ENCODE data around the gene SAMD8.
"Not testable (repeated sequence)": the region's sequence is repeated elsewhere in the genome, so short reads cannot be mapped to it uniquely, and the experiment has no call there.

Gene SAMD8

GRCh38 chr10:75203046-75203620 is 91.7 kb downstream of the SAMD8 start:
- H2AFZ ChIP-seq (ENCODE audit: low read depth, low read length); H3K9me3 ChIP-seq (ENCODE audit: low read length); H3K27me3 ChIP-seq (ENCODE audit: insufficient read depth, low read length); H3K4me1 ChIP-seq (ENCODE audit: insufficient read depth, low read length); H3K4me3 ChIP-seq (ENCODE audit: low read length); H3K36me3 ChIP-seq (ENCODE audit: insufficient read depth, low read length): not testable (repeated sequence)

- no peak overlapping the region for H2AFZ ChIP-seq (ENCODE audit: low read depth, low read length)
- no peak overlapping the region for H3K4me3 ChIP-seq (ENCODE audit: low read length)
- no peaks in the 10 kb centered on the region for H3K36me3 ChIP-seq (ENCODE audit: insufficient read depth, low read length)
- no peaks in the 10 kb centered on the region for H3K27me3 ChIP-seq (ENCODE audit: insufficient read depth, low read length)
- H3K9me3 ChIP-seq (ENCODE audit: low read length): no peaks in the 10 kb centered on the region
- H3K4me1 ChIP-seq (ENCODE audit: insufficient read depth, low read length): no peaks in the 10 kb centered on the region
These were observed 92.3 kb downstream of the SAMD8 start for GRCh38 chr10:75203724-75204123.

GRCh38 chr10:75205908-75206307 is 94.5 kb downstream of the SAMD8 start:
- no peaks in the 10 kb centered on the region for H3K27me3 ChIP-seq (ENCODE audit: insufficient read depth, low read length)
- no peaks in the 10 kb centered on the region for H3K36me3 ChIP-seq (ENCODE audit: insufficient read depth, low read length)
- H3K4me1 ChIP-seq (ENCODE audit: insufficient read depth, low read length): peaks cover 5% of the 10 kb centered on the region
- no peak overlapping the region for H3K4me3 ChIP-seq (ENCODE audit: low read length)
- no peak overlapping the region for H2AFZ ChIP-seq (ENCODE audit: low read depth, low read length)
- no peaks in the 10 kb centered on the region for H3K9me3 ChIP-seq (ENCODE audit: low read length)

GRCh38 chr10:75206638-75207037 is 95.2 kb downstream of the SAMD8 start:
- not testable (repeated sequence) for H3K27me3 ChIP-seq (ENCODE audit: insufficient read depth, low read length); H2AFZ ChIP-seq (ENCODE audit: low read depth, low read length); H3K4me1 ChIP-seq (ENCODE audit: insufficient read depth, low read length); H3K4me3 ChIP-seq (ENCODE audit: low read length); H3K36me3 ChIP-seq (ENCODE audit: insufficient read depth, low read length); H3K9me3 ChIP-seq (ENCODE audit: low read length)

GRCh38 chr10:75207079-75207856 is 95.8 kb downstream of the SAMD8 start:
- H3K36me3 ChIP-seq (ENCODE audit: insufficient read depth, low read length): peaks cover 2% of the 10 kb centered on the region
- no peaks in the 10 kb centered on the region for H3K27me3 ChIP-seq (ENCODE audit: insufficient read depth, low read length)
- no peak overlapping the region for H2AFZ ChIP-seq (ENCODE audit: low read depth, low read length)
- no peak overlapping the region for H3K4me3 ChIP-seq (ENCODE audit: low read length)
- peaks cover 11% of the 10 kb centered on the region for H3K4me1 ChIP-seq (ENCODE audit: insufficient read depth, low read length)
- no peaks in the 10 kb centered on the region for H3K9me3 ChIP-seq (ENCODE audit: low read length)

GRCh38 chr10:75207857-75208144 is 96.3 kb downstream of the SAMD8 start:
- Histone ChIP-seq H3K9me3 (ENCODE audit: low read length) (no peaks in the 10 kb centered on the region), H3K36me3 (ENCODE audit: insufficient read depth, low read length) (peaks cover 7% of the 10 kb centered on the region), H3K4me3 (ENCODE audit: low read length) (no peak overlapping the region), H3K4me1 (ENCODE audit: insufficient read depth, low read length) (peaks cover 15% of the 10 kb centered on the region), H3K27me3 (ENCODE audit: insufficient read depth, low read length) (no peaks in the 10 kb centered on the region), H2AFZ (ENCODE audit: low read depth, low read length) (no peak overlapping the region)

- Histone ChIP-seq H3K4me1 (ENCODE audit: insufficient read depth, low read length) (peaks cover 15% of the 10 kb centered on the region), H3K36me3 (ENCODE audit: insufficient read depth, low read length) (peaks cover 11% of the 10 kb centered on the region), H2AFZ (ENCODE audit: low read depth, low read length) (no peak overlapping the region), H3K9me3 (ENCODE audit: low read length) (no peaks in the 10 kb centered on the region), H3K27me3 (ENCODE audit: insufficient read depth, low read length) (no peaks in the 10 kb centered on the region), H3K4me3 (ENCODE audit: low read length) (no peak overlapping the region)
These were observed 96.7 kb downstream of the SAMD8 start for GRCh38 chr10:75208181-75208580.

GRCh38 chr10:75209086-75209920 is 97.8 kb downstream of the SAMD8 start:
- Histone ChIP-seq H3K9me3 (ENCODE audit: low read length) (no peaks in the 10 kb centered on the region), H3K4me3 (ENCODE audit: low read length) (peak overlapping the region; percentile 77), H3K4me1 (ENCODE audit: insufficient read depth, low read length) (peaks cover 15% of the 10 kb centered on the region), H3K36me3 (ENCODE audit: insufficient read depth, low read length) (peaks cover 19% of the 10 kb centered on the region), H3K27me3 (ENCODE audit: insufficient read depth, low read length) (no peaks in the 10 kb centered on the region), H2AFZ (ENCODE audit: low read depth, low read length) (peak overlapping the region; percentile 42)

- Histone ChIP-seq H3K4me3 (ENCODE audit: low read length) (peak overlapping the region; percentile 77), H2AFZ (ENCODE audit: low read depth, low read length) (peak overlapping the region; percentile 42), H3K27me3 (ENCODE audit: insufficient read depth, low read length) (no peaks in the 10 kb centered on the region), H3K36me3 (ENCODE audit: insufficient read depth, low read length) (peaks cover 24% of the 10 kb centered on the region), H3K4me1 (ENCODE audit: insufficient read depth, low read length) (peaks cover 15% of the 10 kb centered on the region), H3K9me3 (ENCODE audit: low read length) (no peaks in the 10 kb centered on the region)
These were observed 98.4 kb downstream of the SAMD8 start for GRCh38 chr10:75209921-75210281.

GRCh38 chr10:75210282-75211006 is 99.0 kb downstream of the SAMD8 start, which contains the start of gene VDAC2:
TSS of gene VDAC2 (plus strand) at chr10:75210796. CDS start at chr10:75211159, 363 bp downstream.
- Histone ChIP-seq H3K4me1 (ENCODE audit: insufficient read depth, low read length) (peaks cover 15% of the 10 kb centered on the region), H2AFZ (ENCODE audit: low read depth, low read length) (peak within 1 kb of the TSS; percentile 42), H3K36me3 (ENCODE audit: insufficient read depth, low read length) (peaks cover 26% of the 10 kb centered on the region), H3K27me3 (ENCODE audit: insufficient read depth, low read length) (no peaks in the 10 kb centered on the region), H3K9me3 (ENCODE audit: low read length) (no peaks in the 10 kb centered on the region), H3K4me3 (ENCODE audit: low read length) (peak within 1 kb of the TSS; percentile 77)

- Histone ChIP-seq H3K36me3 (ENCODE audit: insufficient read depth, low read length) (peaks cover 30% of the 10 kb centered on the region), H3K9me3 (ENCODE audit: low read length) (no peaks in the 10 kb centered on the region), H2AFZ (ENCODE audit: low read depth, low read length) (peak overlapping the region; percentile 42), H3K4me3 (ENCODE audit: low read length) (peak overlapping the region; percentile 77), H3K27me3 (ENCODE audit: insufficient read depth, low read length) (no peaks in the 10 kb centered on the region), H3K4me1 (ENCODE audit: insufficient read depth, low read length) (peaks cover 15% of the 10 kb centered on the region)
These were observed 99.7 kb downstream of the SAMD8 start for GRCh38 chr10:75211007-75211691.

GRCh38 chr10:75212343-75212742 is 100.9 kb downstream of the SAMD8 start:
- peak overlapping the region; percentile 77 for H3K4me3 ChIP-seq (ENCODE audit: low read length)
- peaks cover 15% of the 10 kb centered on the region for H3K4me1 ChIP-seq (ENCODE audit: insufficient read depth, low read length)
- H3K36me3 ChIP-seq (ENCODE audit: insufficient read depth, low read length): peaks cover 42% of the 10 kb centered on the region
- H3K27me3 ChIP-seq (ENCODE audit: insufficient read depth, low read length): no peaks in the 10 kb centered on the region
- H3K9me3 ChIP-seq (ENCODE audit: low read length): no peaks in the 10 kb centered on the region
- no peak overlapping the region for H2AFZ ChIP-seq (ENCODE audit: low read depth, low read length)

Data from neuron (in vitro differentiated cells).